Parathyroid adenoma (tissue), 2 donors: ENCODE measurements around the gene CCNL2.

Source experiments
- H2AFZ ChIP-seq: fragments of 300-600 bp; sonication (generic); one replicate; pipeline ENCODE4 v1.7.0; 2017; ENCODE audit warnings: antibody characterized with exemption, mild to moderate bottlenecking
- H3K27ac ChIP-seq: fragments of 300-600 bp; sonication (generic); one replicate; pipeline ENCODE4 v1.7.0; 2017
- H3K27me3 ChIP-seq: fragments of 300-600 bp; sonication (generic); one replicate; pipeline ENCODE4 v1.7.0; 2017; ENCODE audit warnings: low read length; ENCODE audit not compliant: control insufficient read depth, insufficient read depth
- H3K36me3 ChIP-seq: fragments of 300-600 bp; sonication (generic); one replicate; pipeline ENCODE4 v1.7.0; 2017; ENCODE audit warnings: low read length; ENCODE audit not compliant: control insufficient read depth, insufficient read depth
- H3K4me1 ChIP-seq: fragments of 300-600 bp; sonication (generic); one replicate; pipeline ENCODE4 v1.7.0; 2017; ENCODE audit warnings: control low read depth
- H3K4me2 ChIP-seq: fragments of 300-600 bp; sonication (generic); one replicate; pipeline ENCODE4 v1.7.0; 2017; ENCODE audit warnings: low read length
- H3K4me3 ChIP-seq: fragments of 300-600 bp; sonication (generic); one replicate; pipeline ENCODE4 v1.7.0; 2017; ENCODE audit warnings: low read depth, low read length
- H3K79me2 ChIP-seq: fragments of 300-600 bp; sonication (generic); one replicate; pipeline ENCODE4 v1.7.0; 2017; ENCODE audit warnings: control low read depth
- H3K9ac ChIP-seq: fragments of 300-600 bp; sonication (generic); one replicate; pipeline ENCODE4 v1.7.0; 2017; ENCODE audit warnings: mild to moderate bottlenecking
- H3K9me3 ChIP-seq: fragments of 300-600 bp; sonication (generic); one replicate; pipeline ENCODE4 v1.7.0; 2017; ENCODE audit warnings: low read length; ENCODE audit not compliant: control insufficient read depth
- TF ChIP-seq, protein P1 (sequence below): fragments of 300-600 bp; sonication (generic); IDR thresholded peaks from one replicate; pipeline ENCODE4 v1.7.0; 2017; ENCODE audit warnings: antibody characterized with exemption, mild to moderate bottlenecking
- donor health status: primary hyperparathyroidism.

The CCNL2 gene

DNA sequence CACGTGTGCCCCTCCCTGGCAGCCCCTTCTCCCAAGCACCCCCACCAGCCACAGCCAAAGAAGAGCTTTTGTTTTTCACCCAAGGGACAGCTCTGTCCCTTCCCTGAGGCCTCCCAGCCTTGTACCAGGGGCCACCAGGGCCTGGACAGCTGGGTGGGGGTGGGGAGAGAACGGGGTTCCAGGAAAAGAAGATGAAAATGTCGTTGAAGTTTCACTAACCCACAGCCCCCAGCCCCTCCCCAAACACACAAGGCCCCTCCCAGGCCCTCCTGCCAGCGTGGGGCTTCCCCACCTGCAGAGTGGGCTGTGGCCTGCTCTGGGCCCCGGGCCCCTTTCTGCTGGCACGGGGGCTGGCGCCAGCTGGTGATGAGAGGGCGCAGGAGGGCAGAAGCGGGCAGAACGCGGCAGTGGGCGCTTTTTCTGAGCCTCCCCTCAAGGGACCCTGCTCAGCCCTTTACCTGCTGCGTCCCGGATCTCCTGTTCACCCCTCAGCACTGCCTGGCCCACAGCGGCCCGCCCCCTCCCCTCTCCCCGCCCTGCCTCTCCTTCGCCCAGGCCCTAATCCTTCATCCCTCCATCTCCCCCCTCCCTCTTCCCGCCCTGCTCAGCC, 27.5 kb upstream of the CCNL2 start:
- H3K36me3 ChIP-seq: no peaks in the 10 kb centered on the region
- no peaks in the 10 kb centered on the region for H3K9me3 ChIP-seq
- no peaks in the 10 kb centered on the region for H3K79me2 ChIP-seq
- no peak overlapping the region for H3K27ac ChIP-seq
- no peak overlapping the region for H3K9ac ChIP-seq
- no peak overlapping the region for H2AFZ ChIP-seq
- TF ChIP-seq, protein P1, sequence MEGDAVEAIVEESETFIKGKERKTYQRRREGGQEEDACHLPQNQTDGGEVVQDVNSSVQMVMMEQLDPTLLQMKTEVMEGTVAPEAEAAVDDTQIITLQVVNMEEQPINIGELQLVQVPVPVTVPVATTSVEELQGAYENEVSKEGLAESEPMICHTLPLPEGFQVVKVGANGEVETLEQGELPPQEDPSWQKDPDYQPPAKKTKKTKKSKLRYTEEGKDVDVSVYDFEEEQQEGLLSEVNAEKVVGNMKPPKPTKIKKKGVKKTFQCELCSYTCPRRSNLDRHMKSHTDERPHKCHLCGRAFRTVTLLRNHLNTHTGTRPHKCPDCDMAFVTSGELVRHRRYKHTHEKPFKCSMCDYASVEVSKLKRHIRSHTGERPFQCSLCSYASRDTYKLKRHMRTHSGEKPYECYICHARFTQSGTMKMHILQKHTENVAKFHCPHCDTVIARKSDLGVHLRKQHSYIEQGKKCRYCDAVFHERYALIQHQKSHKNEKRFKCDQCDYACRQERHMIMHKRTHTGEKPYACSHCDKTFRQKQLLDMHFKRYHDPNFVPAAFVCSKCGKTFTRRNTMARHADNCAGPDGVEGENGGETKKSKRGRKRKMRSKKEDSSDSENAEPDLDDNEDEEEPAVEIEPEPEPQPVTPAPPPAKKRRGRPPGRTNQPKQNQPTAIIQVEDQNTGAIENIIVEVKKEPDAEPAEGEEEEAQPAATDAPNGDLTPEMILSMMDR: no peak
- H3K4me3 ChIP-seq: no peak overlapping the region
- no peak overlapping the region for H3K4me2 ChIP-seq
- no peaks in the 10 kb centered on the region for H3K4me1 ChIP-seq
- H3K27me3 ChIP-seq: no peaks in the 10 kb centered on the region

DNA sequence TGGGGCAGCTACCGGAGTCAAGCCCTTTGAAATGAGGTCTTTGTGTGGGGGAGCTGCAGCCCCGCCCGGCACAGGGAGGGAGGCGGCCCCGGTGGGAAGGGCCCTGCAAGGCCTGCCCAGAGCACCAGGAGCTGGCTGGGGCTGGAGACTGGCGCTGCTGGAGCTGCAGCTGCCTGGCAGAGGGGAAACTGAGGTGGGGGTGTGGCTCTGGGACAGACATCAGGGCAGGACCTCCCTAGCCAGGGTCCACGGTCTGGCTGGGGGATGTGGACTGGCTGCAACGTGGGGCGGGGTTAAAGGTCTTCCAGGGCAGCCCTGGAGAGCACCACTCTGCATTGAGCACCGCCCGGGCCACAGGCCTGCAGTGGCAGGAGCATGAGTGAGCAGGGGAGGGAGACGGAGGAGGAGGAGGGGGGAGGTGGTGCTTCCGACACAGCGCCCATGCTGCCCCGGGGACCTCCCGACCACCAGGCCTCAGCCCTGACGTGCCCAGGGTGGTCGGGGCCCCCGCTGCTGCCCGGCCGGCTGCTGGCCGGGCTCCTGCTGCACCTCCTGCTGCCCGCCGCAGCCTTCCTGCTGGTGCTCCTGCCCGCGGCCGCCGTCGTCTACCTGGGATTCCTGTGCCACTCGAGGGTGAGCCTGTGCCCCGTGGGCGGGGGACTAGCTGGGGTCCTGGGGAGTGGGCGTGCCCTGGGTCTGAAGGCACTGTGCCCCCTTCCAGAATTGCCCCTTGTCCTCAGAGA, 26.8 kb upstream of the CCNL2 start:
- no peaks in the 10 kb centered on the region for H3K9me3 ChIP-seq
- H2AFZ ChIP-seq: no peak overlapping the region
- H3K27ac ChIP-seq: no peak overlapping the region
- TF ChIP-seq, protein P1: no peak
- H3K9ac ChIP-seq: no peak overlapping the region
- no peaks in the 10 kb centered on the region for H3K36me3 ChIP-seq
- no peaks in the 10 kb centered on the region for H3K79me2 ChIP-seq
- H3K4me1 ChIP-seq: no peaks in the 10 kb centered on the region
- no peak overlapping the region for H3K4me2 ChIP-seq
- H3K27me3 ChIP-seq: no peaks in the 10 kb centered on the region
- no peak overlapping the region for H3K4me3 ChIP-seq

- no peak overlapping the region for H2AFZ ChIP-seq
- H3K4me3 ChIP-seq: no peak overlapping the region
- H3K9ac ChIP-seq: no peak overlapping the region
- H3K27me3 ChIP-seq: no peaks in the 10 kb centered on the region
- TF ChIP-seq, protein P1: no peak
- H3K79me2 ChIP-seq: no peaks in the 10 kb centered on the region
- no peaks in the 10 kb centered on the region for H3K9me3 ChIP-seq
- H3K4me1 ChIP-seq: no peaks in the 10 kb centered on the region
- no peaks in the 10 kb centered on the region for H3K36me3 ChIP-seq
- no peak overlapping the region for H3K4me2 ChIP-seq
- no peak overlapping the region for H3K27ac ChIP-seq
These were observed 26.3 kb upstream of the CCNL2 start for GRCh38 chr1:1425426-1425752.

GRCh38 chr1:1424707-1425106, 25.6 kb upstream of the CCNL2 start:
- TF ChIP-seq, protein P1: no peak
- H3K27ac ChIP-seq: no peak overlapping the region
- no peak overlapping the region for H3K4me3 ChIP-seq
- H3K9me3 ChIP-seq: no peaks in the 10 kb centered on the region
- no peak overlapping the region for H3K9ac ChIP-seq
- H3K79me2 ChIP-seq: no peaks in the 10 kb centered on the region
- H3K36me3 ChIP-seq: no peaks in the 10 kb centered on the region
- H2AFZ ChIP-seq: no peak overlapping the region
- no peaks in the 10 kb centered on the region for H3K4me1 ChIP-seq
- H3K4me2 ChIP-seq: no peak overlapping the region
- no peaks in the 10 kb centered on the region for H3K27me3 ChIP-seq

GRCh38 chr1:1423245-1423597, 24.1 kb upstream of the CCNL2 start:
- H3K27me3 ChIP-seq: no peaks in the 10 kb centered on the region
- H3K4me1 ChIP-seq: no peaks in the 10 kb centered on the region
- no peak overlapping the region for H3K4me3 ChIP-seq
- no peak overlapping the region for H3K27ac ChIP-seq
- H3K4me2 ChIP-seq: no peak overlapping the region
- no peaks in the 10 kb centered on the region for H3K9me3 ChIP-seq
- H3K36me3 ChIP-seq: no peaks in the 10 kb centered on the region
- H3K79me2 ChIP-seq: no peaks in the 10 kb centered on the region
- H2AFZ ChIP-seq: no peak overlapping the region
- no peak overlapping the region for H3K9ac ChIP-seq
- TF ChIP-seq, protein P1: no peak
